Measurements from ENCODE around the gene IPO4. TPM values are rescaled to one million over a fixed set of nuclear protein-coding genes. Genes with fewer than 3 reads are reported as not detected.

Gene IPO4
- total and polyA plus RNA-seq, 10 of the 15 experiments (the other 5 are each of a cell fraction or from before 2014, with no cell fraction given), result 7.8 to 139 (median 37.6) TPM

DNA sequence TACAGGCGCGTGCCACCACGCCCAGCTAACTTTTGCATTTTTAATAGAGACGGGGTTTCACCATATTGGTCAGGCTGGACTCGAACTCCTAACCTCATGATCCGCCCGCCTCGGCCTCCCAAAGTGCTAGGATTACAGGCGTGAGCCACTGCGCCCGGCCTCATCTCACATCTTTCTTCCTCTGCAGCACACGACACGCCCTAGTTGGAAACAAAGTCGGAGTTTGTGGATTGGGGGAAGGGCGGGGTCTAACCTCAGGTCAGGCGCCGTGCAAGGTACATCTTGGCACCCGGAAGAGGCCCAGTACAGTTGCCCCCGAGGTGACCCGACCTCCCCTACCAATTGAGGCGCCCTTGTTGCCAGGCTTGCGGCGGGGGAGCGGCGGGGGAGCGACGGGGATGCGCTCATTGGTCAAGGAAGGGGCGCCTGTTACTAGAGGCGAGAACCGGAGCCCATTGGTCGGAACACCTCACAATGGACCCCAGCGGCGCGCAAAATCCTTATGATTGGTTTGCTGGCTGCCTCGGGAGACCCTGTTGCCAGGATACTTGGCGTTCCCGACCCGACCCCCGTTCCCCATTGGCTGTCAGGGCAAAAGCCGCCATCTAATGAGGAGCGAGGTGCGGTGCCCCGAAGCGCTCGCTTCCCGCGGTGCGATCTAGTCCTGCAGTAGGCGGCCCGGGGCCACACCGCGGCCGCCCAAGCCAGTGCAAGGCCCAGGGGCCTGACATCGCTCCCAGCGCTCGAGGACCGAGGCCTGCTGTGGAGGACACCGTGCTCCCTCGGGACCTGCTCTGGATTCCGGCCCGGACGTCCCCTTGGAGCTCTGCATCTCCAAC lies 17.0 kb downstream of the IPO4 start, which contains the start of gene REC8 (continued):
- TF ChIP-seq ELK1 (IDR thresholded peaks at IDR 0.05; ENCODE audit: low read depth, low read length) (no peak), IKZF1 (conservative IDR thresholded peaks at IDR 0.05) (no peak; the same call in 1 of the 2 replicates), FOXM1 (IDR thresholded peaks at IDR 0.05; ENCODE audit: low read depth, low read length) (no peak), SUZ12 (IDR thresholded peaks at IDR 0.05; ENCODE audit: unreplicated experiment) (no peak), POLR2AphosphoS2 (IDR thresholded peaks at IDR 0.05; ENCODE audit: low read depth, low read length) (peak; percentile 24; the same call in 1 of the 2 replicates), ZNF217 (IDR thresholded peaks at IDR 0.05) (0 out of 2 replicates have a peak, but pooled peaks have one; percentile 28), RB1 (IDR thresholded peaks at IDR 0.05; ENCODE audit: borderline replicate concordance) (no peak), E2F8 (IDR thresholded peaks at IDR 0.05; ENCODE audit: low read depth, partially characterized antibody) (no peak), SIN3A (IDR thresholded peaks at IDR 0.05; ENCODE audit: low read depth, low read length) (0 out of 2 replicates have a peak, but pooled peaks have one; percentile 50), HDGF (IDR thresholded peaks at IDR 0.05) (peak; percentile 20; the same call in 1 of the 2 replicates), CEBPB (IDR thresholded peaks at IDR 0.05; ENCODE audit: borderline replicate concordance in 1 of 2, low read depth in 2 of 2, low read length in 2 of 2) (no peak), SREBF1 (IDR thresholded peaks at IDR 0.05; ENCODE audit: low read length) (no peak), ZNF207 (IDR thresholded peaks at IDR 0.05; ENCODE audit: borderline replicate concordance) (no peak), BMI1 (IDR thresholded peaks at IDR 0.05; ENCODE audit: borderline replicate concordance) (peak; percentile 32; the same call in 1 of the 2 replicates), CREB1 (IDR thresholded peaks at IDR 0.05; ENCODE audit: low read depth) (peak; percentile 38; the same call in 1 of the 2 replicates), POLR2AphosphoS5 (IDR thresholded peaks at IDR 0.05; ENCODE audit: low read length) (peak; percentile 81)
- TF ChIP-seq, protein P1, sequence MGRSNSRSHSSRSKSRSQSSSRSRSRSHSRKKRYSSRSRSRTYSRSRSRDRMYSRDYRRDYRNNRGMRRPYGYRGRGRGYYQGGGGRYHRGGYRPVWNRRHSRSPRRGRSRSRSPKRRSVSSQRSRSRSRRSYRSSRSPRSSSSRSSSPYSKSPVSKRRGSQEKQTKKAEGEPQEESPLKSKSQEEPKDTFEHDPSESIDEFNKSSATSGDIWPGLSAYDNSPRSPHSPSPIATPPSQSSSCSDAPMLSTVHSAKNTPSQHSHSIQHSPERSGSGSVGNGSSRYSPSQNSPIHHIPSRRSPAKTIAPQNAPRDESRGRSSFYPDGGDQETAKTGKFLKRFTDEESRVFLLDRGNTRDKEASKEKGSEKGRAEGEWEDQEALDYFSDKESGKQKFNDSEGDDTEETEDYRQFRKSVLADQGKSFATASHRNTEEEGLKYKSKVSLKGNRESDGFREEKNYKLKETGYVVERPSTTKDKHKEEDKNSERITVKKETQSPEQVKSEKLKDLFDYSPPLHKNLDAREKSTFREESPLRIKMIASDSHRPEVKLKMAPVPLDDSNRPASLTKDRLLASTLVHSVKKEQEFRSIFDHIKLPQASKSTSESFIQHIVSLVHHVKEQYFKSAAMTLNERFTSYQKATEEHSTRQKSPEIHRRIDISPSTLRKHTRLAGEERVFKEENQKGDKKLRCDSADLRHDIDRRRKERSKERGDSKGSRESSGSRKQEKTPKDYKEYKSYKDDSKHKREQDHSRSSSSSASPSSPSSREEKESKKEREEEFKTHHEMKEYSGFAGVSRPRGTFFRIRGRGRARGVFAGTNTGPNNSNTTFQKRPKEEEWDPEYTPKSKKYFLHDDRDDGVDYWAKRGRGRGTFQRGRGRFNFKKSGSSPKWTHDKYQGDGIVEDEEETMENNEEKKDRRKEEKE (IDR thresholded peaks at IDR 0.05), result no peak
- TF ChIP-seq, protein P2, sequence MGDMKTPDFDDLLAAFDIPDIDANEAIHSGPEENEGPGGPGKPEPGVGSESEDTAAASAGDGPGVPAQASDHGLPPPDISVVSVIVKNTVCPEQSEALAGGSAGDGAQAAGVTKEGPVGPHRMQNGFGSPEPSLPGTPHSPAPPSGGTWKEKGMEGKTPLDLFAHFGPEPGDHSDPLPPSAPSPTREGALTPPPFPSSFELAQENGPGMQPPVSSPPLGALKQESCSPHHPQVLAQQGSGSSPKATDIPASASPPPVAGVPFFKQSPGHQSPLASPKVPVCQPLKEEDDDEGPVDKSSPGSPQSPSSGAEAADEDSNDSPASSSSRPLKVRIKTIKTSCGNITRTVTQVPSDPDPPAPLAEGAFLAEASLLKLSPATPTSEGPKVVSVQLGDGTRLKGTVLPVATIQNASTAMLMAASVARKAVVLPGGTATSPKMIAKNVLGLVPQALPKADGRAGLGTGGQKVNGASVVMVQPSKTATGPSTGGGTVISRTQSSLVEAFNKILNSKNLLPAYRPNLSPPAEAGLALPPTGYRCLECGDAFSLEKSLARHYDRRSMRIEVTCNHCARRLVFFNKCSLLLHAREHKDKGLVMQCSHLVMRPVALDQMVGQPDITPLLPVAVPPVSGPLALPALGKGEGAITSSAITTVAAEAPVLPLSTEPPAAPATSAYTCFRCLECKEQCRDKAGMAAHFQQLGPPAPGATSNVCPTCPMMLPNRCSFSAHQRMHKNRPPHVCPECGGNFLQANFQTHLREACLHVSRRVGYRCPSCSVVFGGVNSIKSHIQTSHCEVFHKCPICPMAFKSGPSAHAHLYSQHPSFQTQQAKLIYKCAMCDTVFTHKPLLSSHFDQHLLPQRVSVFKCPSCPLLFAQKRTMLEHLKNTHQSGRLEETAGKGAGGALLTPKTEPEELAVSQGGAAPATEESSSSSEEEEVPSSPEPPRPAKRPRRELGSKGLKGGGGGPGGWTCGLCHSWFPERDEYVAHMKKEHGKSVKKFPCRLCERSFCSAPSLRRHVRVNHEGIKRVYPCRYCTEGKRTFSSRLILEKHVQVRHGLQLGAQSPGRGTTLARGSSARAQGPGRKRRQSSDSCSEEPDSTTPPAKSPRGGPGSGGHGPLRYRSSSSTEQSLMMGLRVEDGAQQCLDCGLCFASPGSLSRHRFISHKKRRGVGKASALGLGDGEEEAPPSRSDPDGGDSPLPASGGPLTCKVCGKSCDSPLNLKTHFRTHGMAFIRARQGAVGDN (IDR thresholded peaks at IDR 0.05), result peak; percentile 19; the same call in 1 of the 2 replicates

Data from GM12878 (cell line).